GM21723 (cell line): ENCODE data around the gene EPB41L4B.

Experiments
- ATAC-seq: cut with Tn5 transposase; IDR thresholded peaks from one replicate; pipeline ENCODE4 v1.9.1; 2021; ENCODE audit warnings: mild to moderate bottlenecking, moderate library complexity; ENCODE audit not compliant: unreplicated experiment

EPB41L4B gene

GRCh38 chr9:109270971-109271925 lies 49.6 kb downstream of the EPB41L4B start:
- ATAC-seq: no peak

- ATAC-seq: no peak
Observed at GRCh38 chr9:109270441-109270840, 50.4 kb downstream of the EPB41L4B start.

GRCh38 chr9:109269839-109270238 lies 51.0 kb downstream of the EPB41L4B start:
- no peak for ATAC-seq

- ATAC-seq: no peak
Observed at GRCh38 chr9:109269081-109269480, 51.8 kb downstream of the EPB41L4B start.

DNA sequence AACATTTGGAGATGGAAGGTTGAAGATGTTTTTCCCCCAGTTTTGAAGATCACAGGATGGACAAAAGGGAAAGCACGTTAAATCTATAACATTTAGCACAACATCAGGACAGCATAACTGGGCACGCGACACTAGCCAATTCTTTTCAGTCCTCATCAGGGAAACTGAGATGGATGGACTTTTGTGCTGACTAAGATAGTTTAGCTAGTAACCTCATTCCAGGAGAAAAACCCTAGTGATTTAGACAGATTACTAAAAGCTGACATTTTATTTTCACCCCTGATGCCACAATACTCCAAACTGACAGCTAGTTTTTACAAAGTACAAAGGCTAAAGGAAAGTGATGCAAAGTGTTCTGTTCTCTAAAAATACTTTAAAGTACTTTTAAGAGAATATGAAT lies 53.3 kb downstream of the EPB41L4B start:
- ATAC-seq: no peak

- ATAC-seq: no peak
Observed at GRCh38 chr9:109264877-109265587, 55.8 kb downstream of the EPB41L4B start.

- ATAC-seq: no peak
Observed at GRCh38 chr9:109263358-109263757, 57.5 kb downstream of the EPB41L4B start.

GRCh38 chr9:109258481-109259302 lies 62.2 kb downstream of the EPB41L4B start:
- no peak for ATAC-seq

GRCh38 chr9:109256336-109256735 lies 64.5 kb downstream of the EPB41L4B start:
- no peak for ATAC-seq

DNA sequence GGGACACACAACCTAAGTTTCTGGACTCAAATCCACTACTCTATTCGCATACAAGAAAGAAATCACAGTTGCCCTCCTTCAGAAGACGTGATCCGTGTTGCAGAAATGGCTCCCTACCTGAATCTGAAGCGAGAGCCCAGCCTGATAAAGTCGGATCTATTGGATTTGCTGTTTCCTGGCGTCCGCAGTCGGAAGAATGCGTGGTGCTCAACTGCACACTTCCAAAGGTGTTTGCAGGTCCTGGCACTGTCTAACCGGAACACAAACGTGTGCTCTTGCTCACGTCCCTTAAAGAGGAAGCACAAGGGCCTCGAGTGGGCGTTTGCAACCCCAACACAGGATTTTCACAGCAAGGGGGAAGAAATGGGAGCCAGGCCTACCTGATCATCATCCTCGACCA lies 65.5 kb downstream of the EPB41L4B start:
- ATAC-seq: no peak

DNA sequence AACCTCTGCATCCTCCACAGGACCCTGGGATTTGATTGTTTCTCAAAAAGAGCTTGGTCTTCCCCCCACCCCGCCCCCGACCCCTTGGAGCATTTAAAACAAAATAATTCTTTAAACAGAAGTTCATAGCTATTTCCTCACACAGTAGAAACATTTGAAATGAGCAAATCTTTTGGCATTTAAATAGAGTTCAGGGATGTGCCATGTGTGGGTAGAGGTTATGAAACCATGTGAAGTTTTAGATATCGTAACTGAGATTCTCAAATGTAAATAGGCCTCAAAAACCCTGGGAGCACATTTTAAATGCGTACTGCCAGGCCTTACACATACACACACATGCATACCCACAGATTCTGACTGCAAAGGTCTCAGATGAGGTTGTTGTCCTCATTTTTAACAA lies 66.5 kb downstream of the EPB41L4B start:
- no peak for ATAC-seq

DNA sequence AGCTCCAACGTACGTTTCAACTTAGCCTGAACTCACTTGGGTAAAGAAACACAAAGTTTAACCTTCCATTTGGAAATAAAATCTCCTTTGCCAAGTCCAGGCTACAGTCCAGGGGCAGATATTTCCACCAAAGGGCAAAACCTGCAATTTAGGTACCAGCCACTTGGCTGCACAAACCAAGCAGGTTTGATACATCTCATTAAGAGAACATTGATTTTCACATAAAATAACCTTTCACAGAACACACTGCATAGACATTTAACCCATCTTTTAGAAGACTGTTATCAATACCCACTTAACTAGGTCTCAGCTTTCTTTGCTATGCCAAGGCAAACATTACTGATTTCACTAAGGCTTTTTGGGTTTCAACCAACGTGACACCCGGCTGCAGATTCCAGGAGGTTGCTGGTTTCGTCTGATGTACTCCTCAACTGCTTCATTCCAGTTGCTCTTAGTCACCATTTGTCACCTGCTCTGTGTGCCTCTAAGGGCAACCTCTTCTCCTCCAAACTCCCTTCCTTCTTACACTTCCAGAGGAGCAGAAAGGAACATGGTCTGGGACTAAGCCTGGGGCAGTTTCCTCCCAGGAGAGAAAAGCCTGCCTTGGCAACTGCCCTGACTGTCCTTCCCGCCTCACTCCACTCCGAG lies 67.1 kb downstream of the EPB41L4B start:
- no peak for ATAC-seq

GRCh38 chr9:109253241-109253636 lies 67.6 kb downstream of the EPB41L4B start:
- ATAC-seq: no peak

- no peak for ATAC-seq
Observed at GRCh38 chr9:109252291-109252690, 68.6 kb downstream of the EPB41L4B start.

DNA sequence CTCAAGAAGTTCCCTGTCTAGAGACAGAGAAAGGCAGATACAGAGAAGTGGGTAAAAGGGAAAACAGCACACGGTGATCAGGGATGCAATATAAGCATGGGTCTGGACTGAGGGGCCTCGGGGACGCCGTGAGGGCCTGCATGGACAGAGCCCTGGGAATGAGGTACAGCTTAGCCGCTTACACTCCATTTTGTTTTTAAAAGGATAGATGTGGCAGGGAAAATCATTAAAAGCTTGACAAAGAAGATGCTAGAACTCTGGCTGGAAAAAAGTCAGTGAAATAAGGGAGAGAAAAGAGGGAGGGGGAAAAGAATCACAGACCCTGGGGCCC lies 69.1 kb downstream of the EPB41L4B start:
- ATAC-seq: no peak

GRCh38 chr9:109251080-109251775 lies 69.6 kb downstream of the EPB41L4B start:
- ATAC-seq: no peak

DNA sequence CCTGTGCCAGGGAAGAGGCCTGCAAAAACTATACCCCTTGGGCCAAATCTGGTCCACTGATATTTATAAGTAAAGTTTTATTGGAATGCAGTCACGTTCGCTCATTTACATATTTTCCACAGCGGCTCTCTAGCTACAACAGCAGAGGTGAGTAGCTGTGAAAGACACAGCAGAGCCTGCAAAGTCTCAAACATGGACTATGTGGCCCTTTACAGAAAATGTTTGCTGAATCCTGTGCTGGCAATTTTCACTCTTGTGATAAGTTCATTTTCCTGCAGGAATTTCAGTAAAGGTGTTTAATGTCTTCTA lies 70.1 kb downstream of the EPB41L4B start:
- no peak for ATAC-seq

GRCh38 chr9:109250311-109250741 lies 70.5 kb downstream of the EPB41L4B start:
- ATAC-seq: no peak

GRCh38 chr9:109249615-109250014 lies 71.2 kb downstream of the EPB41L4B start:
- ATAC-seq: no peak

- no peak for ATAC-seq
Observed at GRCh38 chr9:109248133-109248581, 72.7 kb downstream of the EPB41L4B start.
